Fibroblast of lung (primary cell): ENCODE measurements around the gene BLID.

Source experiments
- EZH2 ChIP-seq: IDR thresholded peaks from 2 replicates; pipeline ENCODE4 v1.5.1; 2012; ENCODE audit warnings: low read length, control low read depth, mild to moderate bottlenecking; ENCODE audit errors: missing control alignments
- TF ChIP-seq, protein P1 (sequence below), 2 donors: IDR thresholded peaks in 1 of 2; conservative IDR thresholded peaks in 1 of 2; 1 replicate in 1 of 2; 2 replicates in 1 of 2; pipeline ENCODE4 v1.5.1; 2011 to 2012; ENCODE audit warnings: low read length in 2 of 2, control low read depth in 1 of 2, inconsistent platforms in 1 of 2, low read depth in 1 of 2, mild to moderate bottlenecking in 1 of 2

DNA sequence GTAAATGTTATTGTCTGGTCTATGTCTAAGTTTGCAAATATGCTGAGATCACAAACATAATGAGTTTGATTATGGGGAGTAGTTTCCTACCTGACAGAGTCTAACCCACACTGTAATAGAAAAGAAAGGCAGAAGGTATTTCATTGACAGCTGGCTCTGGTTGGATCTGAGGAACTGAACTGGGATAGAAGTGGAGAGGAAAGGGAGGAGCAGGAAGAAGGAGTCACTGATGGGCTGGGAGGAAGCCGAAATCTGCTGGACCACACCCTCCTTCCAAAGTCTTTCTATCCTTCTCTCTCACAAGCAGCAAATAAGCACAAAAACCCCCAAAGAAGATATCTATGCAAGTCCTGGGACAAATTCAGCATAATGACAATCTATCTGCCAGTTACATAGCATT, 11.7 kb downstream of the BLID start:
- TF ChIP-seq, protein P1, sequence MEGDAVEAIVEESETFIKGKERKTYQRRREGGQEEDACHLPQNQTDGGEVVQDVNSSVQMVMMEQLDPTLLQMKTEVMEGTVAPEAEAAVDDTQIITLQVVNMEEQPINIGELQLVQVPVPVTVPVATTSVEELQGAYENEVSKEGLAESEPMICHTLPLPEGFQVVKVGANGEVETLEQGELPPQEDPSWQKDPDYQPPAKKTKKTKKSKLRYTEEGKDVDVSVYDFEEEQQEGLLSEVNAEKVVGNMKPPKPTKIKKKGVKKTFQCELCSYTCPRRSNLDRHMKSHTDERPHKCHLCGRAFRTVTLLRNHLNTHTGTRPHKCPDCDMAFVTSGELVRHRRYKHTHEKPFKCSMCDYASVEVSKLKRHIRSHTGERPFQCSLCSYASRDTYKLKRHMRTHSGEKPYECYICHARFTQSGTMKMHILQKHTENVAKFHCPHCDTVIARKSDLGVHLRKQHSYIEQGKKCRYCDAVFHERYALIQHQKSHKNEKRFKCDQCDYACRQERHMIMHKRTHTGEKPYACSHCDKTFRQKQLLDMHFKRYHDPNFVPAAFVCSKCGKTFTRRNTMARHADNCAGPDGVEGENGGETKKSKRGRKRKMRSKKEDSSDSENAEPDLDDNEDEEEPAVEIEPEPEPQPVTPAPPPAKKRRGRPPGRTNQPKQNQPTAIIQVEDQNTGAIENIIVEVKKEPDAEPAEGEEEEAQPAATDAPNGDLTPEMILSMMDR (conservative IDR thresholded peaks at IDR 0.05 in 1 of 2, IDR thresholded peaks at IDR 0.05 in 1 of 2; ENCODE audit: low read depth in 1 of 2, low read length in 2 of 2), result no peak
- TF ChIP-seq EZH2, result no peak
